OCI-M1 (cell line): ENCODE results near the gene USP9Y.

Experiments used
- DNase-seq: peaks from one replicate; lab custom pipeline; 2025; lab: John Stamatoyannopoulos, UW

Gene USP9Y

GRCh38 chrY:12765976-12766375 is 64.9 kb downstream of the USP9Y start:
- no peak for DNase-seq

GRCh38 chrY:12784521-12784920 is 83.5 kb downstream of the USP9Y start:
- no peak for DNase-seq

- no peak for DNase-seq
Measured at GRCh38 chrY:12793999-12794398, 93.0 kb downstream of the USP9Y start.

GRCh38 chrY:12808046-12808445 is 107.0 kb downstream of the USP9Y start:
- DNase-seq: no peak

GRCh38 chrY:12809034-12809433 is 108.0 kb downstream of the USP9Y start:
- DNase-seq: no peak

GRCh38 chrY:12823408-12823807 is 122.4 kb downstream of the USP9Y start:
- DNase-seq: no peak

- DNase-seq: no peak
Measured at GRCh38 chrY:12826791-12827190, 125.8 kb downstream of the USP9Y start.

- no peak for DNase-seq
Measured at GRCh38 chrY:12833284-12833683, 132.3 kb downstream of the USP9Y start.

GRCh38 chrY:12837550-12837949 is 136.5 kb downstream of the USP9Y start:
- DNase-seq: no peak

- no peak for DNase-seq
Measured at GRCh38 chrY:12841368-12841767, 140.3 kb downstream of the USP9Y start.

GRCh38 chrY:12846793-12847192 is 145.8 kb downstream of the USP9Y start:
- no peak for DNase-seq

- DNase-seq: no peak
Measured at GRCh38 chrY:12855791-12856275, 154.8 kb downstream of the USP9Y start.

- no peak for DNase-seq
Measured at GRCh38 chrY:12867960-12868359, 166.9 kb downstream of the USP9Y start.

- no peak for DNase-seq
Measured at GRCh38 chrY:12896973-12897372, 195.9 kb downstream of the USP9Y start.

- DNase-seq: no peak
Measured at GRCh38 chrY:12898604-12899003, 197.6 kb downstream of the USP9Y start.

- no peak for DNase-seq
Measured at GRCh38 chrY:12904618-12905516, 203.8 kb downstream of the USP9Y start, which contains the start of gene DDX3Y. Gene DDX3Y, plus strand, starts transcription at chrY:12904868. Its CDS starts 69 bp downstream, at chrY:12904937.

GRCh38 chrY:12905517-12905872 is 204.5 kb downstream of the USP9Y start:
- no peak for DNase-seq

GRCh38 chrY:12905895-12906294 is 204.9 kb downstream of the USP9Y start:
- no peak for DNase-seq
